Activated naive CD4-positive, alpha-beta T cell treated with anti-CD3 and anti-CD28 coated beads, Interleukin-2, amount 50 U/mL, for 72 hours (primary cell): ENCODE results near the gene GALNT18. TPM values are rescaled to one million over a fixed set of nuclear protein-coding genes. Genes with fewer than 3 reads are reported as not detected.

ENCODE experiments used
- ATAC-seq, 2 donors: fragments of 150-1000 bp; cut with Tn5 transposase; 2 replicates each; pipeline ENCODE4 v1.10.0; 2021; ENCODE audit warnings: mild to moderate bottlenecking in 2 of 2, moderate library complexity in 2 of 2
- DNase-seq, 2 donors: peaks; one replicate each; pipeline ENCODE4 v3.0.0; 2021 to 2022; ENCODE audit warnings: low spot score in 2 of 2
- H3K27ac Mint-ChIP-seq, 2 donors: one replicate each; pipeline ENCODE4 v1.8.0; 2022; ENCODE audit warnings: mild to moderate bottlenecking in 2 of 2, mixed read lengths in 2 of 2
- H3K36me3 Mint-ChIP-seq, 2 donors: one replicate each; pipeline ENCODE4 v1.8.0; 2022; ENCODE audit warnings: mixed read lengths in 2 of 2
- H3K9me3 Mint-ChIP-seq, 2 donors: one replicate each; pipeline ENCODE4 v1.8.0; 2022; ENCODE audit warnings: mixed read lengths in 2 of 2
- total RNA-seq, 2 donors: library from RNA; stranded (reverse); gene quantifications; one replicate each; pipeline ENCODE4 v1.2.3, GENCODE V29; 2022

The GALNT18 gene
- total RNA-seq, 2 donors from 2014 or later, result 2.0 to 19.2 TPM

- DNase-seq (no peak), ATAC-seq (no peak)
- Mint-ChIP-seq H3K9me3 (peaks cover 0 to 9% of the 10 kb centered on the region in 2 donors), H3K36me3 (no peaks in the 10 kb centered on the region), H3K27ac (no peak overlapping the region)
Observed at GRCh38 chr11:11311169-11311568, 310.6 kb downstream of the GALNT18 start.

- no peaks in the 10 kb centered on the region for H3K36me3 Mint-ChIP-seq
- ATAC-seq (no peak), DNase-seq (no peak)
- H3K27ac Mint-ChIP-seq, result no peak overlapping the region
- H3K9me3 Mint-ChIP-seq, result peaks cover 0 to 9% of the 10 kb centered on the region in 2 donors
Observed at GRCh38 chr11:11309906-11310305, 311.9 kb downstream of the GALNT18 start.

- Mint-ChIP-seq H3K9me3 (peaks cover 0 to 9% of the 10 kb centered on the region in 2 donors), H3K27ac (peak overlapping the region in 1 of 2 donors; percentile 1), H3K36me3 (no peaks in the 10 kb centered on the region)
- no peak for ATAC-seq
- DNase-seq, result no peak
Observed at GRCh38 chr11:11308249-11308648, 313.6 kb downstream of the GALNT18 start.

- DNase-seq (no peak), ATAC-seq (no peak)
Observed at GRCh38 chr11:11306855-11307254, 314.9 kb downstream of the GALNT18 start.

GRCh38 chr11:11304550-11304949, 317.3 kb downstream of the GALNT18 start:
- ATAC-seq (no peak), DNase-seq (no peak)
- Mint-ChIP-seq H3K9me3 (peaks cover 0 to 8% of the 10 kb centered on the region in 2 donors), H3K36me3 (no peaks in the 10 kb centered on the region), H3K27ac (no peak overlapping the region)

More at GRCh38 chr11:11306855-11307254, 314.9 kb downstream of the GALNT18 start:
- Mint-ChIP-seq H3K36me3 (no peaks in the 10 kb centered on the region), H3K27ac (no peak overlapping the region), H3K9me3 (peaks cover 0 to 9% of the 10 kb centered on the region in 2 donors)

GRCh38 chr11:11302565-11302964, 319.2 kb downstream of the GALNT18 start:
- no peaks in the 10 kb centered on the region for H3K9me3 Mint-ChIP-seq
- H3K36me3 Mint-ChIP-seq, result no peaks in the 10 kb centered on the region
- no peak overlapping the region for H3K27ac Mint-ChIP-seq
- ATAC-seq (no peak), DNase-seq (no peak)

GRCh38 chr11:11301212-11301611, 320.6 kb downstream of the GALNT18 start:
- no peak for ATAC-seq
- Mint-ChIP-seq H3K9me3 (no peaks in the 10 kb centered on the region), H3K27ac (peak overlapping the region in 1 of 2 donors; percentile 47), H3K36me3 (no peaks in the 10 kb centered on the region)
- DNase-seq, result no peak

GRCh38 chr11:11297578-11297977, 324.2 kb downstream of the GALNT18 start:
- H3K36me3 Mint-ChIP-seq, result no peaks in the 10 kb centered on the region
- H3K9me3 Mint-ChIP-seq, result no peaks in the 10 kb centered on the region
- ATAC-seq (no peak), DNase-seq (no peak)
- no peak overlapping the region for H3K27ac Mint-ChIP-seq

- Mint-ChIP-seq H3K9me3 (no peaks in the 10 kb centered on the region), H3K36me3 (no peaks in the 10 kb centered on the region), H3K27ac (peak overlapping the region in 1 of 2 donors; percentile 82)
- ATAC-seq (no peak), DNase-seq (no peak)
Observed at GRCh38 chr11:11296434-11296833, 325.4 kb downstream of the GALNT18 start.

GRCh38 chr11:11294551-11294855, 327.3 kb downstream of the GALNT18 start:
- DNase-seq (no peak), ATAC-seq (no peak)
- Mint-ChIP-seq H3K9me3 (no peaks in the 10 kb centered on the region), H3K27ac (peak overlapping the region in 1 of 2 donors; percentile 13), H3K36me3 (no peaks in the 10 kb centered on the region)

GRCh38 chr11:11293798-11294550, 327.8 kb downstream of the GALNT18 start:
- H3K9me3 Mint-ChIP-seq, result no peaks in the 10 kb centered on the region
- no peak overlapping the region for H3K27ac Mint-ChIP-seq
- H3K36me3 Mint-ChIP-seq, result no peaks in the 10 kb centered on the region
- no peak for DNase-seq
- peak in 1 of 2 donors; percentile 13 for ATAC-seq

- no peaks in the 10 kb centered on the region for H3K36me3 Mint-ChIP-seq
- H3K9me3 Mint-ChIP-seq, result no peaks in the 10 kb centered on the region
- H3K27ac Mint-ChIP-seq, result no peak overlapping the region
- ATAC-seq, result no peak
- DNase-seq, result no peak
Observed at GRCh38 chr11:11292839-11293238, 329.0 kb downstream of the GALNT18 start.

- ATAC-seq (no peak), DNase-seq (no peak)
- no peaks in the 10 kb centered on the region for H3K9me3 Mint-ChIP-seq
- no peaks in the 10 kb centered on the region for H3K36me3 Mint-ChIP-seq
- H3K27ac Mint-ChIP-seq, result no peak overlapping the region
Observed at GRCh38 chr11:11291041-11292015, 330.5 kb downstream of the GALNT18 start.

- H3K27ac Mint-ChIP-seq, result no peak overlapping the region
- ATAC-seq, result no peak
Observed at GRCh38 chr11:11290354-11290753, 331.5 kb downstream of the GALNT18 start.

GRCh38 chr11:11289669-11290068, 332.1 kb downstream of the GALNT18 start:
- no peaks in the 10 kb centered on the region for H3K9me3 Mint-ChIP-seq
- no peak for DNase-seq
- no peaks in the 10 kb centered on the region for H3K36me3 Mint-ChIP-seq
- no peak for ATAC-seq
- H3K27ac Mint-ChIP-seq, result no peak overlapping the region

More at GRCh38 chr11:11290354-11290753, 331.5 kb downstream of the GALNT18 start:
- Mint-ChIP-seq H3K9me3 (no peaks in the 10 kb centered on the region), H3K36me3 (no peaks in the 10 kb centered on the region)
- DNase-seq, result no peak

GRCh38 chr11:11288972-11289616, 332.7 kb downstream of the GALNT18 start:
- H3K36me3 Mint-ChIP-seq, result no peaks in the 10 kb centered on the region
- ATAC-seq, result no peak
- H3K27ac Mint-ChIP-seq, result no peak overlapping the region
- no peaks in the 10 kb centered on the region for H3K9me3 Mint-ChIP-seq
- no peak for DNase-seq

- no peak for DNase-seq
- no peak overlapping the region for H3K27ac Mint-ChIP-seq
Observed at GRCh38 chr11:11284481-11284880, 337.3 kb downstream of the GALNT18 start.

More at GRCh38 chr11:11284481-11284880, 337.3 kb downstream of the GALNT18 start:
- H3K9me3 Mint-ChIP-seq, result no peaks in the 10 kb centered on the region
- H3K36me3 Mint-ChIP-seq, result no peaks in the 10 kb centered on the region
- no peak for ATAC-seq
